Activated B cell treated with CpG ODN at 0.5 μM for 24 hours (primary cell): ENCODE data around the gene MEOX1. TPM values are rescaled to one million over a fixed set of nuclear protein-coding genes. Genes with fewer than 3 reads are reported as not detected.

Experiments used
- ATAC-seq: fragments of 200-7000 bp; cut with Tn5 transposase; one replicate; pipeline ENCODE4 v1.10.0; 2021; ENCODE audit warnings: low read depth, mild to moderate bottlenecking, moderate library complexity
- CTCF ChIA-PET: fragments of 350-600 bp; sonication (Branson Sonifier 250); formaldehyde crosslinking; loops from one replicate; lab custom pipeline; 2021; ENCODE audit warnings: antibody characterized with exemption; lab: Charles Lee
- POLR2A ChIA-PET: fragments of 350-600 bp; sonication (Branson Sonifier 250); formaldehyde crosslinking; loops from one replicate; lab custom pipeline; 2021; ENCODE audit warnings: antibody characterized with exemption; lab: Charles Lee
- DNase-seq: peaks from one replicate; pipeline ENCODE4 v3.0.0; 2022
- H3K27ac Mint-ChIP-seq: one replicate; pipeline ENCODE4 v1.8.0; 2020; ENCODE audit warnings: mixed read lengths
- H3K27me3 Mint-ChIP-seq: one replicate; pipeline ENCODE4 v1.8.0; 2021; ENCODE audit warnings: mixed read lengths
- H3K36me3 Mint-ChIP-seq: one replicate; pipeline ENCODE4 v1.8.0; 2021; ENCODE audit warnings: low read depth, mixed read lengths
- H3K4me1 Mint-ChIP-seq: one replicate; pipeline ENCODE4 v1.8.0; 2021; ENCODE audit warnings: mixed read lengths
- H3K4me3 Mint-ChIP-seq: one replicate; pipeline ENCODE4 v1.8.0; 2020; ENCODE audit warnings: mild to moderate bottlenecking, mixed read lengths
- H3K9me3 Mint-ChIP-seq: one replicate; pipeline ENCODE4 v1.8.0; 2020; ENCODE audit warnings: mixed read lengths
- intact Hi-C: fragments of 100-400 bp; cut with micrococcal nuclease; formaldehyde crosslinking; loops from one replicate; pipeline ENCODE4 v1.15.1; 2024
- total RNA-seq: library from RNA; stranded (reverse); gene quantifications from 2 replicates; pipeline ENCODE4 v1.2.3, GENCODE V29; 2022
- TF ChIP-seq, protein P1 (sequence below): fragments of 200-600 bp; IDR thresholded peaks from one replicate; pipeline ENCODE4 v1.8.0; 2022; ENCODE audit warnings: antibody characterized with exemption, mild to moderate bottlenecking

Gene MEOX1
- total RNA-seq, 1 donor from 2014 or later = not detected

DNA sequence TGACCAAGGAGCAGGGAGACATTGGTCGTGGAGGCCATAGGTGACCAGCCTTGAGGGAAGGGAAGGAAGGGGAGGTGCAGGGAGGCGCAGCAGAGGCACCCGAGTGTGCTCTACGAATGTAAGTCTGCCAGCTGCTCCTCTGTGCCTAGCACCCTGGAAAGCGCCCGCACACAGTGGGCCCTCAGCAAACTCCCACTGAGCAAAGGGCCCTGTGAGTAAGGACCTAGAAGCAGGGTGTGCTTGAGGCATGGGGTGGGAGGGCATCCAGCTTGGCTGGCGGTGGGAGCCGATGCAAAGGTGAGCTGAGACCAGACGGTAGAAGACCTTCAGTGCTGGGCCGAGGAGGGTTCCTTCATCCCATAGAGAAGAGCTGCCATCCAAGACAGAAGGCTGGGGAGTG, 36.2 kb upstream of the MEOX1 start:
- no peak overlapping the region for H3K4me3 Mint-ChIP-seq
- ATAC-seq (no peak), DNase-seq (no peak)
- peaks cover 2% of the 10 kb centered on the region for H3K9me3 Mint-ChIP-seq
- no peak overlapping the region for H3K27ac Mint-ChIP-seq
- TF ChIP-seq, protein P1, sequence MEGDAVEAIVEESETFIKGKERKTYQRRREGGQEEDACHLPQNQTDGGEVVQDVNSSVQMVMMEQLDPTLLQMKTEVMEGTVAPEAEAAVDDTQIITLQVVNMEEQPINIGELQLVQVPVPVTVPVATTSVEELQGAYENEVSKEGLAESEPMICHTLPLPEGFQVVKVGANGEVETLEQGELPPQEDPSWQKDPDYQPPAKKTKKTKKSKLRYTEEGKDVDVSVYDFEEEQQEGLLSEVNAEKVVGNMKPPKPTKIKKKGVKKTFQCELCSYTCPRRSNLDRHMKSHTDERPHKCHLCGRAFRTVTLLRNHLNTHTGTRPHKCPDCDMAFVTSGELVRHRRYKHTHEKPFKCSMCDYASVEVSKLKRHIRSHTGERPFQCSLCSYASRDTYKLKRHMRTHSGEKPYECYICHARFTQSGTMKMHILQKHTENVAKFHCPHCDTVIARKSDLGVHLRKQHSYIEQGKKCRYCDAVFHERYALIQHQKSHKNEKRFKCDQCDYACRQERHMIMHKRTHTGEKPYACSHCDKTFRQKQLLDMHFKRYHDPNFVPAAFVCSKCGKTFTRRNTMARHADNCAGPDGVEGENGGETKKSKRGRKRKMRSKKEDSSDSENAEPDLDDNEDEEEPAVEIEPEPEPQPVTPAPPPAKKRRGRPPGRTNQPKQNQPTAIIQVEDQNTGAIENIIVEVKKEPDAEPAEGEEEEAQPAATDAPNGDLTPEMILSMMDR = no peak
- ChIA-PET POLR2A (interaction anchor here (1.0 kb wide), 1 partner anchor 61 kb away, joined by 4 read pairs; no protein-coding TSS in a partner anchor), CTCF (interaction anchor here (12.1 kb wide), 1 partner anchor 64 kb away, joined by 301 read pairs; the partner anchor contains the start of gene SOST)
- peaks cover 6% of the 10 kb centered on the region for H3K4me1 Mint-ChIP-seq
- peaks cover 17% of the 10 kb centered on the region for H3K27me3 Mint-ChIP-seq
- intact Hi-C loops = no loop called here
- no peaks in the 10 kb centered on the region for H3K36me3 Mint-ChIP-seq

DNA sequence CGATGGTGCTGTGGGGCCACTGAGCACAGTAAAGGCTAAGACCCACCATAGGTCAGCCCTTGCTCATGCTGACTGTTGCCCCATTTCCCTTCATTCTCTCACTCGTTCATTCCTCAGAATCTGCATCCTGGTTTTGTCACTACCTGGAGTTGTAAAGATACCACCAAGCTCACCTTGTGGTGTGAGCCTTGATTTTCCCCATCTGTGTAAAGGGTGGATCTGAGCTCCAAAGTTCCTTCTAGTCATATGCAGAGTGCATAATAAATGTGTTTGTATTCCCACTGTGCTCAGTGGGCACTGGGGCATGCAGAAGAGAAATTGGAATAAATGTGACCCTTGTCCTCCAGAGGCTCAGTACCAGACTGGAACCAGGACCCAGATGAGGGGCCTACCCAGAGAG, 35.2 kb upstream of the MEOX1 start:
- ChIA-PET CTCF (interaction anchor here (12.1 kb wide), 1 partner anchor 65 kb away, joined by 301 read pairs; the partner anchor contains the start of gene SOST), POLR2A (no interaction called here)
- no peak for DNase-seq
- H3K4me1 Mint-ChIP-seq = peaks cover 6% of the 10 kb centered on the region
- no peaks in the 10 kb centered on the region for H3K9me3 Mint-ChIP-seq
- ATAC-seq = no peak
- TF ChIP-seq, protein P1 = no peak
- no peak overlapping the region for H3K27ac Mint-ChIP-seq
- no peaks in the 10 kb centered on the region for H3K36me3 Mint-ChIP-seq
- intact Hi-C loops = no loop called here
- peaks cover 18% of the 10 kb centered on the region for H3K27me3 Mint-ChIP-seq
- no peak overlapping the region for H3K4me3 Mint-ChIP-seq

DNA sequence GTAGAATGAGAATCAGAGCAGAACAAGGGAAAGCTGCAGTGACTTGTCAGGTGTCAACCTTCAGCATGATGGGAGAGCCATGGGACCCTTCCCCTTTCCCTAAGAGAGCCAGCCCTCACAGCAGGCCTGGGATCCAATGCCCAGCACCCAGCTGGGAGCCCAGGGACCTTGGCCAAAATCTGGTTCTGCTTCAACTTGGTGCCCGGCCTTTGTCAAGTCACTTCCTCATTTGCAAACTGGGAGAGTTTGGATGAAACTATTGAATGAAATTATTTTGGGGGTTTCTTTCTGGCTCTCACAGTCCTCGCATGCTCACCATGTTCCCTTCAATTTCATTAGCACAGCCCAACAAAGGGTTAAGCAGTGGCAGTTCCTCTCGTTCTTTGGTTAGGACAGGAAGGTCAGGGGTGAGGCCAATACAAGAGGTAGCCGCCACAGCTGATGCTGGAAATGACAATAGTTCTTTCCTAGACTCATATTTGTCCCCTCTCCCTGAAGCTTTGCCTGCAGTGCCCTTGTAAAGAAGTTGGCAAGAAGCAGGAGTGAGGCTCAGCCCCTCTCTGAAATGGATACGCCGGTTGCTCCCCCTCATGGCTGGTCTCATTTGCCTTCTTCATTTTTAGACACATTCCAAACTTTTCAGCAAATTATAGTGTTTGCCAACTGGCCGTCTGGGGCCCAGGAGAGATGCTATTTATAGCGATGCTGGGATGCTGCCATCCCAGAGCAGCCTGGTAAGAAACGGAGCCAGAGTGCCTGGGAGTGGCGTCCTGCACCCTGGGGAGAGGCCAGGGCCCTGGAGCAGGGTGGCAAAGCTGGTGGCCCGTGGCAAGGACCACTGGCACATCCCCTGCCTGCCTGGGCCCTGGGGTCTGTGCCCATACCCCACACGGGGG, 34.5 kb upstream of the MEOX1 start:
- intact Hi-C loops = no loop called here
- ATAC-seq = no peak
- Mint-ChIP-seq H3K27me3 (peaks cover 21% of the 10 kb centered on the region), H3K36me3 (no peaks in the 10 kb centered on the region), H3K4me3 (no peak overlapping the region), H3K27ac (no peak overlapping the region), H3K9me3 (no peaks in the 10 kb centered on the region), H3K4me1 (peaks cover 2% of the 10 kb centered on the region)
- DNase-seq = no peak
- ChIA-PET POLR2A (no interaction called here), CTCF (interaction anchor here (3.1 to 12.1 kb wide), 3 partner anchors 66 to 150 kb away, joined by 20 to 301 read pairs (median 33); partner anchors contain the start of genes CD300LG and SOST)
- TF ChIP-seq, protein P1 = no peak

DNA sequence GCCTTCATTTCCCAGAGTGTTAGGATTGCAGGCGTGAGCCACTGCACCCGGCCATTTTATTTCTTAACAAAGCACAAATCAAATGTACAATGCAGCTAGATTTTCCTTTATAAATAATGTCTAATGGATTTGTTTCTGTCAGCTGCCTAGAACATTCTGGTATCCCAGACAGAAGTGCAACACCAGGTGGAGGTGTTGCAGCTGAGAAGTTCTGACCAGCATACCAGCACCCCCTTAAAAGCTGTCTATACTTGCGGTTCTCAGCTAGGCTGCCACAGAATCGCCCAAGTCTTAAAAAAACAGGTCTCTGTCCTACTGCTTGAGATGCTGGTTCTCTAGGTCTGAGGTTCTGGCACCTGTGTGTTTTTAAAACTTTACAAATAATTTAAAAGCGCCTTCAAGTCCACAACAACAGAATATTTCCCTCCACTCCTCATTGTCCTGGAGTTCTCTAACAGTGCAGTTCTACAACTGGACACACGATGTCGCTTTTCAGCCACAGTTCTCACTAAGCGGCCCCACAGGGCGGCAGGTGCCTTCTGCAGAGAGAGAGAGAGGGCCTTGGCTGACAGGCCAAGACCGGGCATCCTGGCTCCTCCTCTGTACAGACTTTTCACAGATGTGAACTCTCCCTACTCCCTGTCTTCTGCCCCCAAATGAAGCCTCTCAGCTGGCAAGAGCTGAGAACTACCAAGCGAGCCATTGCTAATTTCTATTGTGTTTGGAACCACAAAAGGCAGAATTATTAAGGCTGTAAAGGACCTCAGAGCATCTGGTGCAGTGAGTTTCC, 32.6 kb upstream of the MEOX1 start:
- intact Hi-C loops = loop anchor here (1.0 kb wide), 3 partner anchors 66 to 152 kb away; no protein-coding TSS in a partner anchor
- TF ChIP-seq, protein P1 = peak; percentile 85
- H3K27ac Mint-ChIP-seq = no peak overlapping the region
- POLR2A ChIA-PET = interaction anchor here (1.2 kb wide), 1 partner anchor 67 kb away, joined by 3 read pairs; no protein-coding TSS in a partner anchor
- peaks cover 16% of the 10 kb centered on the region for H3K27me3 Mint-ChIP-seq
- DNase-seq (peak; percentile 42), ATAC-seq (peak; percentile 99)
- H3K36me3 Mint-ChIP-seq = no peaks in the 10 kb centered on the region
- H3K4me3 Mint-ChIP-seq = no peak overlapping the region
- CTCF ChIA-PET = interaction anchor here (0.6 to 12.1 kb wide), 7 partner anchors 18 to 152 kb away, joined by 3 to 301 read pairs (median 4); partner anchors contain the start of genes CD300LG and SOST
- no peaks in the 10 kb centered on the region for H3K4me1 Mint-ChIP-seq
- no peaks in the 10 kb centered on the region for H3K9me3 Mint-ChIP-seq
